ENCODE measurements around the gene SHANK1. TPM values are rescaled to one million over a fixed set of nuclear protein-coding genes. Genes with fewer than 3 reads are reported as not detected.

SHANK1 gene
- total RNA-seq, 1 experiment from 2014 or later = 16.4 TPM

DNA sequence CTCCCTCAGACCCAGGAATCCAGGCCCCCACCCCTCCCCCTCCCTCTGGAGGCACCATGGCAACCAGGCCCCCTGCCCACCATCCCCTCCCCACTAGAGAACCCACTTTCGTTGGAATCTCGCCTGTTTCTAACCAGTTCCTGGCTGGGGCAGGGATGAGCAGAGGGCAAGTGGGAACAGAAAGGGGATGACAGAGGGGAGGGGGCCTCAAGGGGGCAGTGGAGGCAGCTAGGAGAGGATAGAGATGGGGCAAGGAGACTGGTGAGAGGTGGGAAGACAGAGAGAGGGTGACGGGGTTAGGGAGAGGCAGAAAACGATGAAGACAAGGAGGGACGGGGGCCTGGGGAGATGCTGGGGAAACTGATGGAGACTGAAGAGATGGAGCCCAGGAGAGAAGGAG lies 70.9 kb downstream of the SHANK1 start:
- in situ Hi-C loops (cut with HindIII; ENCODE audit: low sequenced_read_pairs) = no loop called here
- DNase-seq (ENCODE audit: low spot score) = no peak

DNA sequence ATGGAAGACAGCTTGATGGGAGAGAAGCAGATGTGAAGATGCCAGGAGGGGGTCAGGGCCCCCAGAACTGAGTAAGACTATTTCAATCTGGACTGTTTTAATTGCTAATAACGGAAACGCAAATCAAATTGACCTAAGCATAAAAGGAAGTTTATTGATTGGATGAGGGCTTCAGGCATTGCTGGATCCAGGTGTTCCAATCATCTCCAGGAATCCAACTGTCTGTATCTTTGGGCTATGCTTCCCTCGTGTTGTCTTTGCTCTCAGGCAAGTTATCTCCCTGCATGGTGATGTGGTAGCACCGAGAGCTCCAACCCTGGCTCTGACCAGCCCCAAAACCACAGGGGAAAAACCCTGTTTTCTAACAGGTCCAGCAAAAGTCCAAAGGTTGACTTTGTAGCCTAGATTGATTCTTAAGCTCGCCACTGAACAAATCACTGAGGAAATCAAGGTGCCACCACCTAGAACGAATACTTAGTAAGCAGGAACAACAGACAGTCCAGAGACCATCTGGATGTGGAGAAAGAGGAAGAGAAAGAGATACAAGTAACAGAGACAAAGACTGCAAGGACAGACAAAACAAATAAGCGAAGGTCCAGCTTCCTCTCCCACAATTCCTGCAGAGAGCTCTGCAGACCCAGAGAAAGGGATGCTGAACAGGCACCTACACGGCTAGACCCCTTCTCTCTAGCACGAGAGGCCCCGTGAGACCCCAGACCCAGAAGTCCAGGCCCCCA lies 71.6 kb downstream of the SHANK1 start:
- in situ Hi-C loops (cut with HindIII; ENCODE audit: low sequenced_read_pairs) = no loop called here

GRCh38 chr19:50646074-50646807 lies 73.4 kb downstream of the SHANK1 start:
- no peak for DNase-seq (ENCODE audit: low spot score)
- in situ Hi-C loops (cut with HindIII; ENCODE audit: low sequenced_read_pairs) = no loop called here

More for the DNA sequence above, 71.6 kb downstream of the SHANK1 start:
- DNase-seq (ENCODE audit: low spot score) = no peak

- DNase-seq (ENCODE audit: low spot score) = no peak
- in situ Hi-C loops (cut with HindIII; ENCODE audit: low sequenced_read_pairs) = no loop called here
These were observed 74.5 kb downstream of the SHANK1 start for GRCh38 chr19:50645107-50645506.

GRCh38 chr19:50644315-50644915 lies 75.2 kb downstream of the SHANK1 start:
- no peak for DNase-seq (ENCODE audit: low spot score)
- in situ Hi-C loops (cut with HindIII; ENCODE audit: low sequenced_read_pairs) = no loop called here

- in situ Hi-C loops (cut with HindIII; ENCODE audit: low sequenced_read_pairs) = no loop called here
- DNase-seq (ENCODE audit: low spot score) = no peak
These were observed 79.2 kb downstream of the SHANK1 start for GRCh38 chr19:50640368-50640767.

DNA sequence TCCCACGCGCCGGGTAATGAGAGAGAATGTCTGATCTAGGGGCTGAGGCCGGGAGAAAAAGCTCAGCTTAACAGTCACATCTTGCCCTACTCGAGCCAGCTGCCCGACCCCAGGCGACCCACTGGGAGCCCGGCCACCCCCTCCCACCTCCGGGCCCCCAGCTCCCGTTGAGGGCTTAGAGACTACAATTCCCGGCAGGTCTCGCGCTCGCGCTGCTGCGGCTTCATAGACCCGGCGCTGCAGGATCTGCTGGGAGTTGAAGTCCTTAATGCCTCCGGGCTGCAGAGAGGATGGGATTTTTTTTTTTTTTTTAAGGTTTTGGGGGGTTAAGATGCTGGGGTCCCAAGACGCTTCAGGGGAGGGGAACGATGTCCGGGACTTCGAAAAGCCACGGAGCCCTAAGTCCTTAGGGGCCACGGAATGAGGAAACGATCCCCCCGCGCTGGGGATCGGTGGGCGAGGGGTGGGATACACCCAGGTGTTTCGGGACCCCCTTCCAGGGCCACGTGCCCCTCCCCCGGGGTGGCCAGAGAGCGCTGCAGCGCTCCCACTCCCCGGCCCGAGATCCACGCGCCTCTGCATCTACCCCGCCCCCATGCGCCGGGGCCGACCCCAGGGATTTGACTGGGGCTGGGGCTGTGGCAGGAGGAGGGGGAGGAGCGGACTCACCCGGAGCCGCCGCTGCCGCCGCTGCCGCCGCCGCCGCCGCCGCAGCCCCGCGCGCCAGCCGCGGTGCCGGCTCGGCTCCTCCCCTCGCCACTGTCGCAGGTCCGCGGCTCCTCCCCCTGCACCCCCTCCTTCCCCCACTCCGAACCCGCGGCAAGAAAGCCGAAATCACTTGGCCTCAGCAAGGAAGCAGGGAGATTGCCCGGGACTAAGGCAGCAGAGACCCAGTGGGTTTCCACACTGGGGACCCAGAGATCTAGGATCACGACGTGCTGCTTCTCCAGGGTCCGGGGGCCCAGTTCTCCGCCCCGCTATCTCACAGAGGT lies 80.2 kb downstream of the SHANK1 start, which contains the start of gene SYT3:
Gene SYT3, minus strand, starts transcription at position 761 of the 992 bp plus-strand sequence. CDS start 2,470 bp downstream, outside the sequence.
- DNase-seq (ENCODE audit: low spot score) = peak; percentile 92
- in situ Hi-C loops (cut with HindIII; ENCODE audit: low sequenced_read_pairs) = no loop called here

DNA sequence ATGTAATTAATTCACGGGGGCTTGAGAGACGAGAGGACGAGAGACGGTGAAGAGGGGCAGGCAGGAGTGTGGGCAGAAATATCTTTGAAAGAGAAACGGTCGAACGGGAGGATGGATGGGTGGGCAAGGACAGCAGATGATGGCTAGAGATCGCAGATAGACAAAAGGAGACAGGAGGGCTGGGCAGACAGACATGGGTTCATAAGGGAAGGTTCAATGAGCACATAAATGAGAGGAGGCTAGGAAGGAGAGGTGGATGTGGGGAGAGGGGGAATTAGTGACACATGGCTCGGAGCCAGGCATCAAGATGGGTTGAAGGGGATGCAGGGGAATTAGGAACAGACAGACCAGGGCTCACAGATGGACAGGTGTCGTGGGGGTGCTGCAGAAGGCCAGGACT lies 81.0 kb downstream of the SHANK1 start:
- DNase-seq (ENCODE audit: low spot score) = peak; percentile 38
- in situ Hi-C loops (cut with HindIII; ENCODE audit: low sequenced_read_pairs) = no loop called here

DNA sequence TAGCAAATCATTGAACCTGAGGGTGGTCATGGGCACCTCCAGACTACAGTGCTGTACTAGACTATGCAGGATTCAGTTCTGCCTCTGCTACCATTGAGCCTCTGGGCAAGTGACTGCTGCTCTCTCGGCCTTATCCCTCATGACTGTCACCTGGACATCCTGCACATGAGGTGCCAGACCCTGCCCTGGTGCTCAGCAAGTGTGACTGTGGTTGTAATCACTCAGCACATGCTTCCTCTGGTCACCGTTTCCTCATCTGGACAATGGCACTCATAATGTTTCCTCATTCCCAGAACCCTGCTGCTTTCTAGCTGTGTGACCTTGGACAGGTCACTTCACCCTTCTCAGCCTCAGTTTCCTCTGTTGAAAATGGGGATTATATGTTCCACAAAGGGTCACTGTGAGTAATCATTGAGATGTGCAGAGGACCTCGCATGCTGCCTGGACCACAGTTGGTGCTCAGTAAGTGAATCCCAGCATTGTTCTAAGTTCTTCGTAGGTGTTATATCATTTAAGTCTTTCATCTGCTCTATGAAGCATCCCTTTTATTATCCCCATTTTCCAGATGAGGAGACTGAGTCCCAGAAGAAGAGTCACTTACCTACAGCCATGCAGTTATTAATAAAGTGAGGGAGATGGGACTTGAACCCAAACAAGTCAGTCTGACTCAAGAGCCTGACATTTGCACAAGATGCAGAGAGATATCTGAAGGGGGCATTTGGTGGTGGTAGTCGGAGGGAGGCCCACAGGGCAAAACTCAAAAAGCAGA lies 83.1 kb downstream of the SHANK1 start:
- in situ Hi-C loops (cut with HindIII; ENCODE audit: low sequenced_read_pairs) = no loop called here
- DNase-seq (ENCODE audit: low spot score) = no peak

- in situ Hi-C loops (cut with HindIII; ENCODE audit: low sequenced_read_pairs) = no loop called here
These were observed 85.6 kb downstream of the SHANK1 start for GRCh38 chr19:50633973-50634372.

DNA sequence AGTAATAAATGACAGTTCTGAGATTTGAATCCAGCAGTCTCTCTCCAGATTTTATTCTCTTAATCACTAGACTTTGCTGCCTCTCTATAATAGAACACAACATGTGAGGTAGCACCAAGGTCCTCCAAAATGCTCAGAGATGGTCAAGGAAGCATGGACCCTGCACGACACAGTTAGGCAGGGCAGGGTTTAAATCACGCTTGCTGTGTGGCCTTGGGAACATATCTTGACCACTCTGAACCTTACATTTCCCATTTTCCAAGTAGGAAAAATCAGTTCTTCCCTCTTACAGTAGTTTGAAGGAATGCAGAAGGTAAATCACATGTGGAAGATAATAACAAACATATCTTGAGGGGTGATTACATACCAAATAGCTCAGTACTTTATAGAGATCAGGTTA lies 86.2 kb downstream of the SHANK1 start:
- in situ Hi-C loops (cut with HindIII; ENCODE audit: low sequenced_read_pairs) = no loop called here

More at GRCh38 chr19:50633973-50634372, 85.6 kb downstream of the SHANK1 start:
- no peak for DNase-seq (ENCODE audit: low spot score)

GRCh38 chr19:50632151-50632835 lies 87.3 kb downstream of the SHANK1 start:
- no peak for DNase-seq (ENCODE audit: low spot score)
- in situ Hi-C loops (cut with HindIII; ENCODE audit: low sequenced_read_pairs) = no loop called here

More for the DNA sequence above, 86.2 kb downstream of the SHANK1 start:
- no peak for DNase-seq (ENCODE audit: low spot score)

GRCh38 chr19:50629801-50630200 lies 89.8 kb downstream of the SHANK1 start:
- no peak for DNase-seq (ENCODE audit: low spot score)
- in situ Hi-C loops (cut with HindIII; ENCODE audit: low sequenced_read_pairs) = no loop called here

- in situ Hi-C loops (cut with HindIII; ENCODE audit: low sequenced_read_pairs) = no loop called here
- DNase-seq (ENCODE audit: low spot score) = no peak
These were observed 90.4 kb downstream of the SHANK1 start for GRCh38 chr19:50629194-50629593.

DNA sequence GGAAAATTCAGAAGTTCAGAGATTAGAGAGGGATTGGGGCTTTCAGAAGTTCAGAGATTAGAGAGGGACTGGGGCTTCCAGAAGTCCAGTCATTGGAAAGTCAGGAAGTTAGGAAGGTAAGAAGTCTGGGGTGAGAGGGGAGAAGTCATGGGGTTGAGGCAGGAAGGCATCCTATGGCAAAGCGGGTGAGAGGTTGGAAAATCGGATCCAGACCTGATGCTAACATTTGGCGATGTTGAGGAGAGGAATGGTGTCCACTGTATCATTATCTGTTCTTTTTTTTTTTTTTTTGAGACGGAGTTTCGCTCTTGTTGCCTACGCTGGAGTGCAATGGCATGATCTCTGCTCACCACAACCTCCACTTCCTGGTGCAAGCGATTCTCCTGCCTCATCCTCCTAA lies 91.1 kb downstream of the SHANK1 start:
- no peak for DNase-seq (ENCODE audit: low spot score)
- in situ Hi-C loops (cut with HindIII; ENCODE audit: low sequenced_read_pairs) = no loop called here

- in situ Hi-C loops (cut with HindIII; ENCODE audit: low sequenced_read_pairs) = no loop called here
- no peak for DNase-seq (ENCODE audit: low spot score)
These were observed 91.5 kb downstream of the SHANK1 start for GRCh38 chr19:50628146-50628545.

DNA sequence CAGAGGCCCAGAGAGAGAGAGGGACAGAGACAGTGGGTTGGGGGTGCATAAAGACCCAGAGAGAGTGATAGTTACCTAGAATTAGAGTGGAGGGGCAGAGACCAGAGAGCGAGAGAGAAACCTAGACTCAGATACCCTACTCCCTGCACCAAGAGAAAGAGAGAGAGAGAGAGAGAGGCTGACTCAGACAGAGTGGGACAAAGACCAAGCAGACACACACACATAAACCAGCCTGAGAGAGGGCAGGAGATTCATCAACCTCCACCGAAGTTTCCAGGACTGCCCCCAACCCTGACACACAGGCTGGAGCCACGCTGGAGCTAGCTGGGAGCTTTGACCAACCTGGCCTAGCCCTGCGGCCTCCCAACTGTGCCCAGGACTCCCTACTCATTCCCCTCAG lies 92.8 kb downstream of the SHANK1 start:
- in situ Hi-C loops (cut with HindIII; ENCODE audit: low sequenced_read_pairs) = no loop called here
- DNase-seq (ENCODE audit: low spot score) = no peak

DNA sequence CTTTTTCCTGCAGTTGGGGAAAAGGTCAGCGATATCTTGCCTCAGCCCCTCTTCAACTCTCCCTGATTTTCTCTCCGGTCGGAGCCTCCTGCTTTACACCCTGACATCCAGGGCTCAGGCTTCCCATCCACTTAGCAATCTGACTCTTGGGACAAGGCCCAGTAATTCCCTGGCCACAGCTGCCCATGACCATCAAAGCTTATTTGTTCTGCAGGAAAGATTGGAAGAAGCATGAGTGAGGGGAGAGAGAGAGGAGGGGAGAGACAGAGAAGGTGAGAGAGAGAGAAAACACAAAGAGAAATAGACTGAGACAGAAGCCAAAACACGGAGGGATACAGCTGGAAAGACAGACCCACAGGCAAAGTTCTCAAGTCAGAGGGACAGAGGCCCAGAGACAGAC lies 93.6 kb downstream of the SHANK1 start:
- DNase-seq (ENCODE audit: low spot score) = no peak
- in situ Hi-C loops (cut with HindIII; ENCODE audit: low sequenced_read_pairs) = no loop called here
